AG10803 (cell line): ENCODE measurements around the gene HSP90AA1.
"Not testable (repeated sequence)": the region's sequence is repeated elsewhere in the genome, so short reads cannot be mapped to it uniquely, and the experiment has no call there.

Experiments
- DNase-seq: peaks from one replicate; pipeline ENCODE4 v3.0.0; 2010; ENCODE audit warnings: low read depth
- H3K4me3 ChIP-seq: 2 replicates; pipeline ENCODE4 v1.5.1; 2011; ENCODE audit warnings: mild to moderate bottlenecking, low read length, control low read depth
- CTCF ChIP-seq: conservative IDR thresholded peaks from 2 replicates; pipeline ENCODE4 v1.5.1; 2011; ENCODE audit warnings: mild to moderate bottlenecking, low read length, control low read depth, inconsistent platforms

The HSP90AA1 gene

GRCh38 chr14:102121567-102121966, 34.7 kb upstream of the HSP90AA1 start:
- no peak for DNase-seq
- H3K4me3 ChIP-seq, result no peak overlapping the region
- no peak for TF ChIP-seq CTCF

DNA sequence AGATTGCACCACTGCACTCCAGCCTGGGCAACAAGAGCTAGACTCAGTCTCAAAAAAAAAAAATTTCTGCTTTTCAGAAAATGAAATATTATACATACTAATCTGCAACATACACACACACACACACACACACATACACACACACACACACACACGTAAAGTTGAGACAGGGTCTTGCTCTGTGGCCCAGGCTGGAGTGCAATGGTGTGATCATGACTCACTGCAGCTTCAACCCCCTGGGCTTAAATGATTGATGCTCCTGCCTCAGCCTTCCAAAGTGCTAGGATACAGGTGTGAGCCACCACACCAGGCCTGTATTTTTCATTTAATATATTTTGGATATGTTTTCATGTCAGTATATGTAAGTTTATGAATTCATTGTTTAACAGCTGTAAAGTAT, 34.0 kb upstream of the HSP90AA1 start:
- DNase-seq, result no peak
- no peak overlapping the region for H3K4me3 ChIP-seq
- no peak for TF ChIP-seq CTCF

- no peak for DNase-seq
- H3K4me3 ChIP-seq, result no peak overlapping the region
- TF ChIP-seq CTCF, result no peak
Observed at GRCh38 chr14:102117852-102118251, 31.0 kb upstream of the HSP90AA1 start.

GRCh38 chr14:102116361-102117180, 29.7 kb upstream of the HSP90AA1 start:
- DNase-seq, result no peak
- TF ChIP-seq CTCF, result no peak
- no peak overlapping the region for H3K4me3 ChIP-seq

- no peak for TF ChIP-seq CTCF
- H3K4me3 ChIP-seq, result no peak overlapping the region
- no peak for DNase-seq
Observed at GRCh38 chr14:102111101-102111500, 24.3 kb upstream of the HSP90AA1 start.

- H3K4me3 ChIP-seq, DNase-seq: not testable (repeated sequence)
Observed at GRCh38 chr14:102109332-102109731, 22.5 kb upstream of the HSP90AA1 start.

- no peak for TF ChIP-seq CTCF
- H3K4me3 ChIP-seq, result no peak overlapping the region
- no peak for DNase-seq
Observed at GRCh38 chr14:102105369-102105768, 18.5 kb upstream of the HSP90AA1 start.
